Activated CD4-positive, CD25-positive, alpha-beta regulatory T cell treated with anti-CD3 and anti-CD28 coated beads, Interleukin-2, amount 50 U/mL, for 72 hours (primary cell): Measurements from ENCODE around the gene STAG1.
A peak's percentile ranks its signal among the peaks of the same experiment; 100 is the strongest.
"Not testable (repeated sequence)": the region's sequence is repeated elsewhere in the genome, so short reads cannot be mapped to it uniquely, and the experiment has no call there.

ENCODE experiments used
- DNase-seq: peaks from one replicate; pipeline ENCODE4 v3.0.0; 2021

STAG1 gene

GRCh38 chr3:136752172-136752421, at the start of gene STAG1:
TSS of gene STAG1 (minus strand) at chr3:136752378. CDS start at chr3:136630898, 121,480 bp downstream.
- DNase-seq: no peak

- not testable (repeated sequence) for DNase-seq
These were observed 49.0 kb upstream of the STAG1 start for GRCh38 chr3:136801146-136801545.

GRCh38 chr3:136792556-136793330, 40.6 kb upstream of the STAG1 start:
- no peak for DNase-seq

- no peak for DNase-seq
These were observed 38.6 kb upstream of the STAG1 start for GRCh38 chr3:136790786-136791185.

GRCh38 chr3:136789976-136790375, 37.8 kb upstream of the STAG1 start:
- no peak for DNase-seq

- DNase-seq: no peak
These were observed 36.0 kb upstream of the STAG1 start for GRCh38 chr3:136788154-136788553.

- DNase-seq: no peak
These were observed 35.2 kb upstream of the STAG1 start for GRCh38 chr3:136787349-136787748.

GRCh38 chr3:136783708-136784191, 31.6 kb upstream of the STAG1 start:
- DNase-seq: no peak

- no peak for DNase-seq
These were observed 28.6 kb upstream of the STAG1 start for GRCh38 chr3:136780741-136781140.

- DNase-seq: no peak
These were observed 26.7 kb upstream of the STAG1 start for GRCh38 chr3:136778865-136779264.

GRCh38 chr3:136772709-136773108, 20.5 kb upstream of the STAG1 start:
- DNase-seq: no peak

- not testable (repeated sequence) for DNase-seq
These were observed 6.3 kb upstream of the STAG1 start for GRCh38 chr3:136758160-136759102.

- no peak for DNase-seq
These were observed 3.0 kb upstream of the STAG1 start for GRCh38 chr3:136755192-136755591.

GRCh38 chr3:136753326-136753939, 1.3 kb upstream of the STAG1 start:
- DNase-seq: no peak

- peak; percentile 99 for DNase-seq
These were observed 496 bp upstream of the STAG1 start for GRCh38 chr3:136752422-136753325.

GRCh38 chr3:136751316-136752171, 634 bp downstream of the STAG1 start:
- DNase-seq: peak; percentile 67

GRCh38 chr3:136750897-136751315, 1.3 kb downstream of the STAG1 start:
- no peak for DNase-seq

- DNase-seq: no peak
These were observed 1.8 kb downstream of the STAG1 start for GRCh38 chr3:136750209-136750896.

GRCh38 chr3:136749602-136750001, 2.6 kb downstream of the STAG1 start:
- not testable (repeated sequence) for DNase-seq

GRCh38 chr3:136749091-136749490, 3.1 kb downstream of the STAG1 start:
- no peak for DNase-seq

GRCh38 chr3:136745916-136746315, 6.3 kb downstream of the STAG1 start:
- no peak for DNase-seq
